NAMALWA (cell line): ENCODE measurements around the gene CEP135.
A peak's percentile ranks its signal among the peaks of the same experiment; 100 is the strongest.
"Not testable (repeated sequence)": the region's sequence is repeated elsewhere in the genome, so short reads cannot be mapped to it uniquely, and the experiment has no call there.

Experiments
- DNase-seq: peaks from one replicate; pipeline ENCODE4 v3.0.0-alpha.2; 2015; ENCODE audit warnings: low spot score

CEP135 gene

GRCh38 chr4:56028165-56028564, 79.4 kb downstream of the CEP135 start:
- DNase-seq: no peak

- DNase-seq: no peak
Measured at GRCh38 chr4:56038487-56039162, 89.9 kb downstream of the CEP135 start.

GRCh38 chr4:56040842-56041241, 92.1 kb downstream of the CEP135 start:
- no peak for DNase-seq

- DNase-seq: no peak
Measured at GRCh38 chr4:56042225-56042624, 93.5 kb downstream of the CEP135 start.

- DNase-seq: no peak
Measured at GRCh38 chr4:56048383-56048701, 99.6 kb downstream of the CEP135 start.

- DNase-seq: peak; percentile 85
Measured at GRCh38 chr4:56048702-56049431, 100.1 kb downstream of the CEP135 start.

- peak; percentile 24 for DNase-seq
Measured at GRCh38 chr4:56050625-56051024, 101.9 kb downstream of the CEP135 start.

GRCh38 chr4:56051029-56051709, 102.4 kb downstream of the CEP135 start:
- no peak for DNase-seq

GRCh38 chr4:56051710-56052075, 102.9 kb downstream of the CEP135 start:
- no peak for DNase-seq

- DNase-seq: no peak
Measured at GRCh38 chr4:56052481-56052880, 103.7 kb downstream of the CEP135 start.

GRCh38 chr4:56052966-56053365, 104.2 kb downstream of the CEP135 start:
- DNase-seq: no peak

GRCh38 chr4:56055027-56055977, 106.6 kb downstream of the CEP135 start:
- DNase-seq: no peak

GRCh38 chr4:56055991-56056390, 107.2 kb downstream of the CEP135 start:
- no peak for DNase-seq

GRCh38 chr4:56058555-56058954, 109.8 kb downstream of the CEP135 start:
- no peak for DNase-seq

GRCh38 chr4:56060036-56060435, 111.3 kb downstream of the CEP135 start:
- no peak for DNase-seq

- DNase-seq: no peak
Measured at GRCh38 chr4:56062106-56062505, 113.4 kb downstream of the CEP135 start.

GRCh38 chr4:56062526-56063145, 113.9 kb downstream of the CEP135 start:
- DNase-seq: no peak

GRCh38 chr4:56066493-56066892, 117.7 kb downstream of the CEP135 start:
- DNase-seq: no peak

- no peak for DNase-seq
Measured at GRCh38 chr4:56067826-56068225, 119.1 kb downstream of the CEP135 start.

GRCh38 chr4:56072730-56073129, 124.0 kb downstream of the CEP135 start:
- DNase-seq: not testable (repeated sequence)

- no peak for DNase-seq
Measured at GRCh38 chr4:56077676-56078075, 128.9 kb downstream of the CEP135 start.

GRCh38 chr4:56078866-56079265, 130.1 kb downstream of the CEP135 start:
- DNase-seq: no peak
